NK-92 (cell line): Measurements from ENCODE around the gene RHO.
"Not testable (repeated sequence)": the region's sequence is repeated elsewhere in the genome, so short reads cannot be mapped to it uniquely, and the experiment has no call there.

Source experiments
- DNase-seq: peaks from one replicate; lab custom pipeline; 2025; ENCODE audit not compliant: unreplicated experiment; lab: John Stamatoyannopoulos, UW

The RHO gene

DNA sequence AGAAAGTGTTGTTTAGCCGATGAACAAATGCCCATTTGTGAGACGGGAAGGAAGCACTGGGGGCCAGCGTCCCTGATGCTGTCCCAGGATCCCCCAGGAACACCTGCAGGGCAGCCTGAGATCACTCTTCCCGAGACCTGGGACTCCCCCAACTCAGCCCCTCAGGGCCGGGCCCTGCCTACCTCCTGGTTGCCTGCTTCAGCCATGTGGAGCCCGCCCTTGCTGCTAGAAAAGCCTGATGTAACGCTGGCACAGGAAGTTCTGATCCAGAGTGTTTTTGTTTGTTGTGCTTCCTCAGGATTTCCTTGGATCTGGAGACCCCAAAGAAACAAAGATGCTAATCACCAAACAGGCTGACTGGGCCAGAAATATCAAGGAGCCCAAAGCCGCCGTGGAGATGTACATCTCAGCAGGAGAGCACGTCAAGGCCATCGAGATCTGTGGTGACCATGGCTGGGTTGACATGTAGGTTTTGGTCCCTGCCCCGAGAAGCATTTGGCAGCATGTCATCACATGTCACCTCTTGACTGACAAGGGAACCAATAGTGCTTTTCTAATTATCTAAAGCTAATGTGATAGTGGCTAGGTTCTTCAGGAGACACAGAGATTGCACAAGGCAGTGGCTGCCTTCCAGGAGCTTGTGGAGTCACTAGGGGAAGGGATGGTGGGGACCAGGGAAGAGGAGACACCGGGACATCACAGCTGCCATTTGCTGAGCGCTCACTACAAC lies 28.7 kb upstream of the RHO start:
- DNase-seq = not testable (repeated sequence)

DNA sequence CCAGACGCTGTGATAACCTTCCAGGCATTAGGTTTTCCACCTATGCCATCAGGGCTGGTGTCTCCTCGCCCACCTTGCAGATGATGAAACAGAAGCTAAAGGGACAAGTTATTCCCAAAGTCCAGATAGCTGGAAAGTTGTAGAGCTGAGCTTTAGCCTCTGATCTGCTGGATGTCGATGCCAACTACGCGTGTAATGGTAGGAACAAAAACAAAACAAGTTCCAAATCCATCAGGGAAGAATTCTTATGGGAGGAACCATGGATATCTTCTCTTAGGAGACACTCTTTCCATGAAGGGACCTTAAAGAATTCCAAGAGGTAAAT lies 28.1 kb upstream of the RHO start:
- DNase-seq = no peak

DNA sequence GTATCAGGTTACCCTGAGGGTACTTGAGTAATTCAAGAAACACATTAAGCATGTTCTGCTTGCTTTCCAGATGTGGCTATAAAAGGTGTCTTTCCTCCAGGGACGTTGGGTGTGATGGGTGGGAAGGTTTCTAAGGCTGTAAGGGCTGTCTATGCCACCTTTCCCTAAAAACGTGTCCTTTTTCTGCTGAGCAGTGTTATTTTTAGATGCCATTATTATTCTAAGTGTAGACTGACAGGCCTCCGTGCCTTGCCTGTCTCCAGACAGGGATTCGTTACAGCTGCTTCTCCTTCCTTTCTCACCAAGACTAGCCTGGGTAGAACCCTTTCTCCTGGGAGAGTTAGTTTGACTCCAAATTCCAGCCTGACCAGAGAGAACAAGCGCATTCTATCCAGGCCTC lies 26.8 kb upstream of the RHO start:
- DNase-seq = no peak

DNA sequence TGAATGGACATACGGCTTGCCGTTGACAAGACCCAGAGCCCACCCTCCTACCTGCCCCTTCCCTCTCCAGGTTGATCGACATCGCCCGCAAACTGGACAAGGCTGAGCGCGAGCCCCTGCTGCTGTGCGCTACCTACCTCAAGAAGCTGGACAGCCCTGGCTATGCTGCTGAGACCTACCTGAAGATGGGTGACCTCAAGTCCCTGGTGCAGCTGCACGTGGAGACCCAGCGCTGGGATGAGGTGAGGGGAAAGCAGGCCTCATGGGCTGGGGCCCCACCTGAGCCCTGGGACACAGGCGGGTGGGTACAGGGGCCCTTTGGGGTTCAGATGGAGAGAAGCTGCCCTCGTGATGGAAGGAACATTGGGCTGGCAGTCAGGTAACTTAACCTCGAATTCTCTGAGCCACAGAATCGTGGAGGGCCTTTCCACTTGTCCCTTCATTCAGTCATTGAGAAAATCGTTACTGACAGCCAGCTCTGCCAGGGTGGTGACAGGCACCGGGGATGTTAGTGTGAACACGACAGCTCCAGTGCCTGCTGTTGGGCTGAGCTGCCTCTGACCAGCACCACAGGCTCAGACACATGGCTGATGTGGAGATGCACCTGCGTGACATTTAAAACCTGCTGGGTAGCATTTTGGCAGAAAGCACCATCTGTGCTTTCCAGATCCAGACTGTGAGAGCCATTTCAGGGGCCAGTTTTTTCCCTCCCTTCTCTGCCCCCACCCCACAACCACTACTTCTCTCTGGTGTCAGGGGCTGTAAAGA lies 25.6 kb upstream of the RHO start:
- no peak for DNase-seq

DNA sequence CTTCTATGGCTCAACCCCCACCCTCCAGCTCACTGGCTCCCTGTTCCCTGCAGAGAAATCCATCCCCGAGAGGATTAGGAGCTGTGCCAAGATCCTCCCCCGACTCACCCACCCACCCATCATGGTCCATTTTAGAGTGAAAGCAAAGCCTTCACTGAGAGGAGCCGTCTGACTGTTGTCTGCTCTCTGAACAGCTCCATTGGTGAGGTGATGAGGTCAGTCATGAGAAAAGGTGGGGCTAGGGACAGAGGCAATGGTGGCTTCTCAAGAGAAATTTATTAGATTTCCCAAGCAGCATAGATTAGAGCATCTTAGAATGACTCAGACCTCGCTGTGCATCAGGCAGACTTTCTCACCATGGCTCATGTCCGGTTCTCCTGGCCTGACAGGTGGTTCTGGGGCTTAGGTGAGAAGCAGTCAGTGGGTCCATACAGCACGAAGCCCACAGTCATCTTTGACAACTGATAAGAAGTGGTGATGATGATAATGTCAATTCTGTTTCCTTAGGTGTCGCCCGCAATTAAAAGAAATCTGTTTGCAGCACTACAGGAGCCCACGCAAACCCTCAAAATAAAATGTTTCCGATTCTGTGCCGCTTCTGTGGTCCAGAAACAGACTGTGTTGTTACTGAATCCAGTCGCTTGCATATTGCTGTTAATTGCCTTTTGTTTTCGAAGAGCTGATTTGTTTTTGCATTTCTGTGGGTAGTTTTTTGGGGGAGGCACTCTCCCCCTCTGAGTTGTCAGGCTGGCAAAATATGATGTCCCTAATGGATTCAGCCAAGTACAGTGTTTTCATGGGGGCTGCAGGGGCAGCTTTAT lies 24.8 kb upstream of the RHO start:
- DNase-seq = no peak

DNA sequence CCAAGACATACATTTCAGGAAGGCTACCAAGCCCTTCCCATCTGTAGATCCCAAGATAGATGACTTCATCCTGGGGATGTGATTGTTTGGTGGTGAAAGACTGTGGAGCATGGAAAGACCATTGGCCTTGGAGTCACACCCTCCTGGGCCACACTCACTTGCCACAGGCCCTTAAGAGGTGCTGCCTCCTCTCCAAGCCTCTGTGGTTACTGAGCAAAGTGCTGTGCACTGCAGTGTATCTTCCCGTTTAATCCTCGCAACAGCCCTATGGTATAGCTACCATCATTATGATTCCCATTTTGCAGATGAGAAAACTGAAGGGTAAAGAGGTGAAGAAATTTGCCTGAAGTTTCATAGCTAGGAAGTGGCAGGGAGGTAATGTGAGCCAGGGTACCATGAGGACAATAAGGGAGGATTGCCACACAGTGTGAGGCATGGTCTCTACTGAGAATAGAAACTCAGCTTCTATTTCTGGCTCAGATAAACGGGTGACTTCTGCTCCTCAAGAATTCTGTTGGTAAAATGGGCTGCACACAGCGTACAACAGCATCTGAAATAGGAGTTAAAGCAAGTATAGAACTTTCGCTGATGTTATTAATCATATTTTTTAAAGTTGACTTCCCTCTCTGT lies 23.9 kb upstream of the RHO start:
- DNase-seq = no peak

DNA sequence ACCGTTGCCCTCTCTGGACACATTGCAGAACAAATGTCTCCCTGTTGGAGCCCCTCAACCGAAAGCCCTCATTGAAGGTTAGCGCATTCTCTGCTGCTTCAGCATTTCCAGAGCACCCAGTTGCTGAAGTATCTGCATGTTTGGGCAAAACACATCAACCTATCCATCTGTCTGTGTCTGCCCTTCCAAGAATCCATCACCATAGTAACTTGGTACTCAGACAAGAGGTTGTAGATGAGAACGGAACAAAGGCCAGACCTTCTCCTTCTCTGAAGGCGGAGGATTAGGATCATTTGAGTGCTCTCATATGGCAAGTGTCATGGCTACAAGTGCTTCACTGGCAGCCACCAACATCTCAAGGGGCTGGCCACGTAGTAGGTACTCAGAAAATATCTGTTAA lies 23.1 kb upstream of the RHO start:
- no peak for DNase-seq

DNA sequence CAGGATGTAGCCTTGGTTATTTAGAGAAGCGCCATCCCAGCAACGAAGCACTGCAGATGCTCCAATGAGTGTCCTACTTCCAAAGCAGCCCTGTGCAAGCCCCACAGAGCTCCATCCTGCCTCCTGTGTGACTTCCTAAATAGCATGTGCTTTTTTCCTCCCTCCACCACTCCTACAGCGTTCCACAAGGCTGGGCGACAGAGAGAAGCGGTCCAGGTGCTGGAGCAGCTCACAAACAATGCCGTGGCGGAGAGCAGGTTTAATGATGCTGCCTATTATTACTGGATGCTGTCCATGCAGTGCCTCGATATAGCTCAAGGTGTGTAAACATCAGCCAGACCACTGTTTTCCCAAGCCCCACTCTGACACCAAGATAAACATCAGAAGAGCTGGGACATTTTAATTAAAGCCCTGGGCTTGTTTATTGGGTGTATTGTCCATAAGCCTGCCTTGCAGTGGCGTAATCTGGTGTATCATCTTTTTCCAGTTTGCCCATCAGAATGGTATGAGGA lies 22.2 kb upstream of the RHO start:
- DNase-seq = no peak

DNA sequence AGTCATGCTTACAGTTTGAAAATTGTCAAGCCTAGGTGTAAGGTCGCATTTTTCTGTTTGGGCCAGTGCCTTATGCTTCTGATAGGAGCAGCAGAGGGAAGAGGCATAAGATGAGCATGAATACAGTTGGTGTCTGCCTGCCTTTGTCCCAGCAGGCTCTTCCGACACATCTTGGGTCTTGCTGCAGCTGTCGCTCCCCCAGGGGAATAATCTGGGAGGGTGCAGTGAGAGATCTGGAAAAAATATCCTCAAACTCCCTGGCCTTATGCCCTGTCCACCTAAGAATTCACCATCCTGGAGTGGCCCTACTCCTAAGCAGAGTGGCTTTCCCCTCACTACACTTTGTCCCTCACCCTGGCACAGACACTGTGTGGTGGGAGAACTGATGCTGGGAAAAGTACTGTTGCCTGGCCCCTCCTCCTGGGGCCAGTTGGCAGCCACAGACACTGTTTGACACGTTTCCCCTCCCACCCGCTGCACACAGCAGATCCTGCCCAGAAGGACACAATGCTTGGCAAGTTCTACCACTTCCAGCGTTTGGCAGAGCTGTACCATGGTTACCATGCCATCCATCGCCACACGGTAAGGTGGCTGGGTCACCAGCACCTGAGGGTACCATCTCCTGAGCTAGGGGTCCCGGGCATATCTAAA lies 21.1 kb upstream of the RHO start:
- no peak for DNase-seq

DNA sequence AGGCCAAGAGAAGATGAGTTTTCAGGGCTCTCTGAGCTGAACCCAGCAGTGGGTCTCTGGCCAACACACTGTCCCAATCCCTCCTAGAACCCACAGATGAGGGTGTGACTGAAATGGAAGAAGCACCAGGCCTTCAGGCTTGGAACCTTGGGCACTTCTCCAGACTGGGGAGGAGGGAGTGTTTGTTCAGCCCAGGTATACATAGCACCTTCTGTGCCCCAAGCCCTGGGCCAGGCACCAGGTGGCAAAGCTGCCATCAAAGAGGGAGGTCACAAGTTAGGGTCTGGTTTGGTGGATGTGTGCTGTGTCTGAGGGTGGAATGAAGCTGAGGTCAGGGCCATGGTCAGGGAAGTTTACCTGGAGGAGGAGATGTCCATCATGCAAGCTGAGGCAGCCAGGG lies 15.8 kb upstream of the RHO start:
- DNase-seq = no peak

DNA sequence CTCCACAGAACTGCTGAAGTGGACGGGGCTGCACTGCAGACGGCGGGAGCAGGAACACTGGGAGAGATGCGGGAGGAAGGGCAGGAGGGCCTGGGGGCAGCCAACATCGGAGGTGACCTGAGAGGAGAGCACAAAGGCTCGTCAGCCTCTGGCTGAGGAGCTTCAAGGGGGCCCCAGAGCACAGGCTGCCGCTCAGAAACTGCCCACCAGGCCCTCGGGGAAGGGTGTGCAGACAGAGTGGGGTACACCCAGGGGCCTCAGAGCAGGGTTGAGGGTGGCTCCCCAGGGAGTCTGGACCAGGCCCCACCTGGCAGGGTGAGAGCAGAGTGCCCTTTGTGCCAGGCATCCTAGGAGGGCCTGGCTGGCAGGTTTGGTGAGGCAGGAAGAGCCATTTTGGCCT lies 14.7 kb upstream of the RHO start:
- no peak for DNase-seq

DNA sequence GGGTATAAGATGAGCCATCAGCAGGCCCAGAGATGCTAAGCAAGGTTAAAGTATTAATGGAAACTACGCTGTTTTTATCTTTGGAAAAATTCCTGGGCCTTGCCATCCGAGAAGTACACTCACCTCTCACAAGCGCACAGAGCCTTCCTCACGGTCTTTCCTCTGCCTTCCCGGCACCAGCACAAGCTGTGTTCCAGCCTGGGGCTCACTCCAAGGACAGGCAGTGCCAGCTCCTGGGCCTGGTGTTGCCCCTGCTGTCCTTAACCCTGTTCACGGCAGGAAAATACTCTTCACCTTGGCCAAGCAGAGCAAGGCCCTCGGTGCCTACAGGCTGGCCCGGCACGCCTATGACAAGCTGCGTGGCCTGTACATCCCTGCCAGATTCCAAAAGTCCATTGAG lies 14.3 kb upstream of the RHO start:
- no peak for DNase-seq

DNA sequence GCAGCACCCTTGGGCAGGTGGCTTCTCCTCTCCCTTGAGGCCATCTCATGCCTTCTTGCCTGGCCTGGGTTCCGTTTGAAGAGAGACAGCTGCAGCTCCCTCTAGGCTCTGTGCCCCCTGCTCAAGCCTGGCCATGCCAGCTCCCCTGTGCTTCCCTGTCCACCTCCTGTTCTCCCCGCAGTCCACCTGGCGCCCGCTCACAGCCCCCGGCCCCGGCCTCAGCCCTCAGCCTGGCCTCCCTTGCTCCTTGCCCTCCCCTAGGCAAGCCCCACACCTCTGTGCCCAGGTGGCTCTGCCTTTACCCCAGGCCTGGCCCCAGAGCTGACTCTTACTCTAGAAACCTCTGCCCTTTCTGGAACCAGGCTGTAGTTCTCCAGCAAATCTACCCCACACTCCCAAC lies 13.9 kb upstream of the RHO start:
- DNase-seq = no peak

DNA sequence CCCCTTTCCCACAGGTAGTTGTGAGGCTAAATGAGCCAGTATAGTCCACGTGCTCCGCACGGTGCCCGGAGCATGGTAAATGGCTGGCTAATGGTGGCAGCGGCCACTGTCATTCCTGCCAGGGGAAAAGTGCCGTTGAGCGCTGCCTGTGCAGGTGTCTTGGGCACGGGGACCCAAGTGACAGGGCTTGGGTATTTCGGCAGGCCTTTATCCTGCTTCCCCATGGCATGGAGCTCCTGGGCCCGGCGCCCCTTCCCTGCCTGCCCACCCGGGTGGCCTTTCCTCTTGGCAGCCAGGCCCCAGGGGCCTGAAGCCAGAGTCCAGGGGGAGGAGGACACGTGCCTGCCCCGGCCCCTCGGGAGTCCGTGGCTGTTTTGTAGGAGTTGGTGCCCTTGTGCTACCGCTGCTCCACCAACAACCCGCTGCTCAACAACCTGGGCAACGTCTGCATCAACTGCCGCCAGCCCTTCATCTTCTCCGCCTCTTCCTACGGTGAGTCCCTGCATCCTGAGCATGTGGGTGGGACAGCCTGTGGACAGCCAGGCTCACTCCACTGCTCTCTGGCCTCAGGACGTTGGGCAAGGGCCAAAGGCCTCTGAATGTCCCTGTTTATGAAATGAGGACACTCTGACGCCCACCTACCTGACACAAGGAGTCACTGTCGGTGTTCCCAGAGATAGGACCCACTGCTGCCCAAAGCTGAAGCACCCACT lies 13.2 kb upstream of the RHO start:
- not testable (repeated sequence) for DNase-seq

DNA sequence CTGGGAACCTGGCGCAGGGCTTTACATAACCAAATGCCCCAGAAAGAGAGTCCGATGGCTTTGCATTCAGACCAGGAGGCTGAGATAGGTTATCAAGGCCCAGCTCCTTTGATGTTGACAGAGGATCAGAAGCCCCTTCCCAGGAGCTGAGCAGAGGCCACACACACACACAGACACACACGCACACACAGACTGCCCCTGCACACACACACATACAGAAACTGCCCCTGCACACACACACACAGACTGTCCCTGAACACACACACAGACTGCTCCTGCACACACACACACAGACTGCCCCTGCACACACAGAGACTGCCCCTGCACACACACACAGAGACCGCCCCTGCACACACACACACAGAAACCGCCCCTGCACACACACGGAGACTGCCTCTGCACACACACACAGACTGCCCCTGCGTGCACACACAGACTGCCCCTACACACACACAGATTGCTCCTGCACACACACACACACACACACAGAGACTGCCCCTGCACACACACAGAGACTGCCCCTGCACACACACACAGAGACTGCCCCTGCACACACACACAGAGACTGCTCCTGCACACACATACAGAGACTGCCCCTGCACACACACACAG lies 12.5 kb upstream of the RHO start:
- DNase-seq = not testable (repeated sequence)

DNA sequence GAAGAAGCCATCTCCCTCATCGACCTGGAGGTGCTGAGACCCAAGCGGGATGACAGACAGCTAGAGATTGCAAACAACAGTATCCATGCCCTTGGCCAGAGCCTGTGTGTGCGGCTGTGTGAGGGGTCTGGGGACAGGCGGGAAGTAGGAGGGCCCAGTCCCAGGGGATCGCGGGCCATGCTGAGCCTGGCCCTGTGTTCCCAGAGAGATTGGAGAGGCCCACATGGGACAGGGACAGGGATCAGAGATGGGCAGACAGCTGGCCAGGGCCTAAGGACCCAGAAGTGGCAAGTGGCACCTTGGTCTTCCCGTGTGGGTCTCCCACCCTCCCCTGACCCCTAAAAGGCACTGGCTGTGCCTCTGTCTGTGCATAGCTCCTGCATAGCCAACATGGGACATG lies 10.9 kb upstream of the RHO start:
- no peak for DNase-seq

DNA sequence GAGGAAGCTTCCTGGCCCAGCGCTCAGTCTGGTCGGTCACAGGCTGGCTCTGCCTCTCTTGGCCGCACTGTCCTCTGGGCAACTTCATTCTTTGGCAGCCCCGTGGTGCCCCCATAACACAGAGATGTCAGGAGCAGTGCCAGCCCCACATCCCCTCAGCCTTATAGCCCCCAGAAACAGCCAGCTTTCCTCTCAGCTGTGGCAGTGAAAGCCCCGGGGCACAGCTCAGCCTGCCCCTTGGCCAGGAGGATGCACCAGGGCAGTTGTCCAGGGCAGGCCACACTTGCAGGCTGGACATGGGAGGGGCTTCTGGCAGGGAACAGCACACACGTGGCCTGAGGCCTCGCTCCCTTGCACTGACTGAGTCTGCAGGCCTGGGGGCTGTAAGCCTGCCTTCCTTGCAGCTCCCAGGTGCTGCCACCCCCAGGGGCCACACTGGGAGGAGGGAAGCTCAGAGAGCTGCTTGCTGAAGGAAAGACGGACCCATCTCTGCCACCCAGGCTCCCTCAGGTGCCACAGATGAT lies 10.3 kb upstream of the RHO start:
- no peak for DNase-seq

DNA sequence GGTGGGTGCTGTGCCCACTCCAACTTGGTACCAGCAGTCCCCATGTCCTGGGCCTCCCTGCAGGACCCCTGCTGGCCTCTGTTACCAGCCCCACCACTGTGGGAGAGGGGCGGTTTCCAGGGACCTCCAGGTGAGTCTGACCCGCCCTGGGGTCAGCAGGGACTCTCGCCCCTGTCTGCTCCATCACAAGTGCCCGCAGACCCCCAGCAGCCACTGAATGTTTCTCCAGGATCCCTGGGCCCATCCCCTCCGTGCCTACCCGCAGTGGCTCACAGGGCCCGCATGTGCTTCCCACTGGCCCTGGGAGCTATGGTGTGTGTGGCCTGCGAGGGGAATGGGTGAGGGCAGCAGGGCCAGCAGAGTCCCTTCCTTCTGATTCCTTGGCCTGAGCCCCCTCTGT lies 9.9 kb upstream of the RHO start:
- no peak for DNase-seq

DNA sequence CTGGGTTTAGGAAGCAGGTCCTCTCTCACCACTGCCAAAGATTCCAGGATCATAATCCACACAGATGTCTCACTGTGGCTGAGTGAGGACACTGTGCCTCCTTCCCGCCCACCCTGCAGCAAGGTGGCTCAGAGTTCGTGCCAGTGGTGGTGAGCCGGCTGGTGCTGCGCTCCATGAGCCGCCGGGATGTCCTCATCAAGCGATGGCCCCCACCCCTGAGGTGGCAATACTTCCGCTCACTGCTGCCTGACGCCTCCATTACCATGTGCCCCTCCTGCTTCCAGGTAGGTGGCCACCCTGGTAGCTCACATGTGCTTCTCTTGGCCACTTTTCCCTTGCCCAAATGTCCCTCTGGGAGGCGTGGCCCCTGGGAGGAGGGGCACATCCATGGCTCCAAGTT lies 9.0 kb upstream of the RHO start:
- DNase-seq = no peak
